SK-N-MC (cell line): ENCODE measurements around the gene RMI1.

ENCODE experiments used
- EZH2 ChIP-seq: fragments of 200-600 bp; sonication (generic); IDR thresholded peaks from one replicate; pipeline ENCODE4 v1.6.1; 2017; ENCODE audit warnings: antibody characterized with exemption
- POLR2AphosphoS5 ChIP-seq: IDR thresholded peaks from 2 replicates; pipeline ENCODE4 v1.6.1; 2012; ENCODE audit warnings: mild to moderate bottlenecking, low read depth, low read length, borderline replicate concordance

GRCh38 chr9:83937861-83938455, 42.6 kb upstream of the RMI1 start:
- no peak for TF ChIP-seq EZH2
- no peak for TF ChIP-seq POLR2AphosphoS5
